HUES6 (cell line): Measurements from ENCODE around the gene IL1RAP.

ENCODE experiments used
- H3K27ac ChIP-seq: 2 replicates; pipeline ENCODE4 v1.7.0; 2013; ENCODE audit warnings: low read depth, mild to moderate bottlenecking, low read length, inconsistent platforms
- H3K27me3 ChIP-seq: 2 replicates; pipeline ENCODE4 v1.6.1; 2013; ENCODE audit warnings: low read length; ENCODE audit not compliant: control insufficient read depth, insufficient read depth
- H3K36me3 ChIP-seq: 2 replicates; pipeline ENCODE4 v1.6.1; 2013; ENCODE audit warnings: low read length; ENCODE audit not compliant: control insufficient read depth, insufficient read depth
- H3K4me1 ChIP-seq: 2 replicates; pipeline ENCODE4 v1.6.1; 2013; ENCODE audit warnings: low read length; ENCODE audit not compliant: control insufficient read depth, insufficient read depth
- H3K4me3 ChIP-seq: 2 replicates; pipeline ENCODE4 v1.5.1; 2013; ENCODE audit warnings: low read depth, low read length
- H3K9ac ChIP-seq: one replicate; pipeline ENCODE4 v1.6.1; 2013; ENCODE audit warnings: mild to moderate bottlenecking, low read length
- H3K9me3 ChIP-seq: 2 replicates; pipeline ENCODE4 v1.6.1; 2013; ENCODE audit warnings: low read depth, low read length; ENCODE audit not compliant: control insufficient read depth, insufficient read depth

Gene IL1RAP

DNA sequence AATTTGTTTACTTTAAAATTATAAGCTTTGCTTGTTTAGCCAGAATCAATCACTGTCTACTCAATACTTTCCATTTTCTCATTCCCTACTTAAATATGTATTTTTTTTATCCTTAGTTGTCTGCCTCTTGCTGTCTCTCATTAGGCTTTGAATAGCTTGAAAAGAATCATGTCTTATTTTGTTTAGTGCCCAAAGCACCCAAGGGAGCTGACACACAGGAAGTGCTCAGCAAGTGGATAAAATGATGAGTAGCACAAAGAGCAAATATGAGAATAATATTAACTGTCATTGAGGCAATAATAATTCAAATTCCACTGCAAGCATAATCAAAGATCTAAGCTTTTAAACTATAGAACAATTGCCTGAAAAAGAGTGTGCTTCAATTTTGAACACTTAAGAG is 19.0 kb upstream of the IL1RAP start:
- Histone ChIP-seq H3K27ac (no peak overlapping the region), H3K36me3 (no peaks in the 10 kb centered on the region), H3K9me3 (no peaks in the 10 kb centered on the region), H3K4me1 (peaks cover 3% of the 10 kb centered on the region; the same call in 1 of the 2 replicates), H3K4me3 (no peak overlapping the region), H3K9ac (no peak overlapping the region), H3K27me3 (no peaks in the 10 kb centered on the region)

DNA sequence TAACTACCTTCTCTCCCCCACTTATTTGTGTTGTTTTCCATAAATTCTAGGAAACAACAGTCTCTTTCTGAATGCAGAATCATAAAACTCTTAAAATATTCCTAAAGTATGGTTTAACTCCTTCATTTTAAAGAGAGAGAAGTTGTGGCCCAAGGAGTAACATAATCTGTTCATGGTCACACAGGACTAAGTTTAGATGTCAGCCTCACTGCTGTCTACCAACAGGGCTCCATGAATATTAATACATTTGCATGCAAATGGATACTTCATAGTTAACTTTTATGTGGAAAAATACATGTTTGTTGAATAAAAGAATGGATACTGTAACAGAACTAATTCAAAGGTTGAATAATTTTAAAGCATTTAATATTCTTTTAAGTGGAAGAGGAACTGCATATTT is 18.5 kb upstream of the IL1RAP start:
- no peaks in the 10 kb centered on the region for H3K36me3 ChIP-seq
- H3K27me3 ChIP-seq: no peaks in the 10 kb centered on the region
- no peak overlapping the region for H3K27ac ChIP-seq
- no peak overlapping the region for H3K4me3 ChIP-seq
- H3K9me3 ChIP-seq: no peaks in the 10 kb centered on the region
- no peak overlapping the region for H3K9ac ChIP-seq
- H3K4me1 ChIP-seq: peaks cover 3% of the 10 kb centered on the region; the same call in 1 of the 2 replicates

DNA sequence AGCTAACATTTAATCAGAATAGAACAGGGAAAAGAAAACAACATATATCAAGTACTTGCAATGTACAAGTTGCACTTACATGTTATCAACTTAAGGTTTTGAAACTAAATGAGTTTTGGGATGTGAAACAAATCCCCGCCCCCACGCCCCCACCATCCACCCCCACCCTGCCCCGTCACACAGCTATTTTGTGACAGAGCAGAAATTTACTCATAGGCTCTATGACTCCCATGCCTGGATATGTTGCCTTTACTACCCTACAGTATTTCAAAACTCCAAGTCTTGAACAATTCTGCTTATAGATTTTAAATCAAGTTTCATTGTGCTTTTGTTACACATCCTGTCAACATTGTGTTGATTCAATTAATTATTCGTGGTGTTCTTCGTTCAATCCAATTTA is 18.1 kb upstream of the IL1RAP start:
- Histone ChIP-seq H3K4me1 (peaks cover 3% of the 10 kb centered on the region; the same call in 1 of the 2 replicates), H3K9me3 (no peaks in the 10 kb centered on the region)

DNA sequence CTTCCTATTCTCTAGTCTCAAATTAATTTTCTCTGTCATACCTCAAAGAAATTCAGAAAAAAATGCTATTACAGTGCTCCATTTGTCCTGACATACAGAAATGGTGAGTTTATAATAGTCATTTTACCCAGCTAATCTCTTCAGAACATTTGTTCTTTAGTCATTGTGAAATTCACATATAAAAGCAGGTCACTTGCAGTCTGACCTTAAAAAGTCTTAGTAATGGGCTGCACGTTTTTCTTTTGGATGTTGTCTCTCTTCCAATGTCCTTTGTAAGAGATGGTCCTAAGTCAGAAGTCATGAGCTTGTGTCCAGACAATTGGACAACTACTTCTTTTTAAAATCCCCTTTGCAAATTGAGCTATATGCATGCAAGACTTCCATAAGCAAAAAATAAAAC is 17.0 kb upstream of the IL1RAP start:
- H3K9me3 ChIP-seq: no peaks in the 10 kb centered on the region
- no peak overlapping the region for H3K27ac ChIP-seq
- H3K9ac ChIP-seq: no peak overlapping the region
- no peaks in the 10 kb centered on the region for H3K36me3 ChIP-seq
- no peaks in the 10 kb centered on the region for H3K27me3 ChIP-seq
- peaks cover 3% of the 10 kb centered on the region; the same call in 1 of the 2 replicates for H3K4me1 ChIP-seq
- no peak overlapping the region for H3K4me3 ChIP-seq

More for the DNA sequence above, 18.1 kb upstream of the IL1RAP start:
- Histone ChIP-seq H3K27ac (no peak overlapping the region), H3K4me3 (no peak overlapping the region), H3K36me3 (no peaks in the 10 kb centered on the region), H3K9ac (no peak overlapping the region), H3K27me3 (no peaks in the 10 kb centered on the region)

DNA sequence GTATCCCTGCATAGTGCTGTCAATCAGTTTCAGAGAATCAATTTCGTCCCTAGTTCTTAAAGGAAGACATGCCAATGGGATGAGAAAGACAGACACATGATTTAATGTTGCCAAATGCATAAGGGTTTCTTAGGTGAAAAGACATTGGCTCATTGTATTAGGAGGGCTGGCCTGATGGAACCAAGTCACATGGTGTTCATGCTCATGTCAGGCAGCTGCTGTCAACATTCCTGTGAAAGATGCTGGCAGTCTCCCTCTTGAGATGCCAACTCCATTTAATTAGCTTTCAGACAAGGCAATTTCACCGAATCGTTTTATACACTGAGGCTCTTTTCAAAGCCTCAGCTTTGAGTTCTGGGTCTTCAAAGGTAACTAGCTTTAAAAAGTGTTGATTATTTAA is 16.1 kb upstream of the IL1RAP start:
- Histone ChIP-seq H3K36me3 (no peaks in the 10 kb centered on the region), H3K27me3 (no peaks in the 10 kb centered on the region), H3K4me3 (no peak overlapping the region), H3K4me1 (peaks cover 1% of the 10 kb centered on the region; the same call in 1 of the 2 replicates), H3K27ac (no peak overlapping the region), H3K9me3 (no peaks in the 10 kb centered on the region), H3K9ac (no peak overlapping the region)

DNA sequence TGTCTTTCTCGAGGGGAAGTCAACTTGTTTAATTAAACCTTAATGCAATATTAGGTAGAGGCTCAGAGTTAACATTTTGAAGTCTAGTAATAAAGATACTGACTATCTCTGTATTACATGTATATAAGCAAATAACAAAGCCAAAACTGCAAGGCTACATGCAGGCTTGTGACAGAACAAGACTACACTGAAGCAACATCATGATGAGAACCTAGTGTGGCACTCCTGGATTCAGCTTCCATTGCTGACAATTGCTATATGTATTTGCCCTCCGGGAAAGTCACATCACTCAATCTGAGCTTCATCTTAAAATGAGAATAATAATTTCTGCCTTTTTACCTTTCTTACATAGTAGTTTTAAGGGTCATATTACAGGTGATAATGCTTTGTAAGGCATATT is 15.6 kb upstream of the IL1RAP start:
- H3K9ac ChIP-seq: no peak overlapping the region
- no peaks in the 10 kb centered on the region for H3K36me3 ChIP-seq
- no peaks in the 10 kb centered on the region for H3K9me3 ChIP-seq
- no peak overlapping the region for H3K27ac ChIP-seq
- no peaks in the 10 kb centered on the region for H3K4me1 ChIP-seq
- H3K27me3 ChIP-seq: no peaks in the 10 kb centered on the region
- H3K4me3 ChIP-seq: no peak overlapping the region

DNA sequence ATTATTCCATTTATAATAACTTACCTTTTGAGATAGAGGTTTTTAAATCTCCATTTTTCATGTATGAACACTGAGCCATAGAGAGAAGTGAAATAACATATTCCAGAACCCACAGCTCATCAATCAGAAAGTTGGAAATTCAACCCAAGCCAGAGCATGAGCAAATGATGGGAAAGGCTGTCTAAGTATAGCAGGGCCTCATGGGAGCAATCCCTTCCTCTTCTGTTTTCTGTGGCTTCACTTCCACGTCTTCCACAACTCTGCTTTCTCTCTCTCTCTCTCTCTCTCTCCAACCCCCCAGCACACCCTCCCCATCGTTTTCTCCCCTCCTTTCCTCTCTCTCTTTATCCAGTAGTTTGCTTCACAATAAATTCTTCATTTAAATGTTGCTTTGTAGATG is 14.8 kb upstream of the IL1RAP start:
- Histone ChIP-seq H3K4me3 (no peak overlapping the region), H3K4me1 (no peaks in the 10 kb centered on the region), H3K9me3 (no peaks in the 10 kb centered on the region), H3K9ac (no peak overlapping the region), H3K36me3 (no peaks in the 10 kb centered on the region), H3K27me3 (no peaks in the 10 kb centered on the region), H3K27ac (no peak overlapping the region)

DNA sequence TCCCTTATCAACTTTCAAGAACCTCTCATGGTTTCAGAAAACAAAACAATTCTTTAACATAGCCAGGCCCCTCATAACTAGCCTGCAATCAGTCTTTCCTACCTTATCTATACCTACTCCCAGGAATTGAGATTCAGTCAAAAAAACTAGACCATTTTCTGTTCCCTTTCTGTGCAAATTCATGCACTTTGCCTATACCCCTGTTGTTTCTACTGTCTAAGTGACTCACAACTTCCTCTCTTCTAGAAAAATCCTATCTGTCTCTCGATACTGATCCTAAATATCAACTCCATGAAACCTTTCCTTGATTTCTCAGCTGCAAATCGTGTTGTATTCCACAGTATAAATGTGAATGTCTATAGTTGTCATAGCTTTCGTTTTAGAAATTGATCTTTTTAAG is 10.9 kb upstream of the IL1RAP start:
- no peak overlapping the region for H3K9ac ChIP-seq
- H3K27me3 ChIP-seq: no peaks in the 10 kb centered on the region
- no peak overlapping the region for H3K4me3 ChIP-seq
- H3K4me1 ChIP-seq: no peaks in the 10 kb centered on the region
- no peaks in the 10 kb centered on the region for H3K36me3 ChIP-seq
- no peaks in the 10 kb centered on the region for H3K9me3 ChIP-seq
- H3K27ac ChIP-seq: no peak overlapping the region

DNA sequence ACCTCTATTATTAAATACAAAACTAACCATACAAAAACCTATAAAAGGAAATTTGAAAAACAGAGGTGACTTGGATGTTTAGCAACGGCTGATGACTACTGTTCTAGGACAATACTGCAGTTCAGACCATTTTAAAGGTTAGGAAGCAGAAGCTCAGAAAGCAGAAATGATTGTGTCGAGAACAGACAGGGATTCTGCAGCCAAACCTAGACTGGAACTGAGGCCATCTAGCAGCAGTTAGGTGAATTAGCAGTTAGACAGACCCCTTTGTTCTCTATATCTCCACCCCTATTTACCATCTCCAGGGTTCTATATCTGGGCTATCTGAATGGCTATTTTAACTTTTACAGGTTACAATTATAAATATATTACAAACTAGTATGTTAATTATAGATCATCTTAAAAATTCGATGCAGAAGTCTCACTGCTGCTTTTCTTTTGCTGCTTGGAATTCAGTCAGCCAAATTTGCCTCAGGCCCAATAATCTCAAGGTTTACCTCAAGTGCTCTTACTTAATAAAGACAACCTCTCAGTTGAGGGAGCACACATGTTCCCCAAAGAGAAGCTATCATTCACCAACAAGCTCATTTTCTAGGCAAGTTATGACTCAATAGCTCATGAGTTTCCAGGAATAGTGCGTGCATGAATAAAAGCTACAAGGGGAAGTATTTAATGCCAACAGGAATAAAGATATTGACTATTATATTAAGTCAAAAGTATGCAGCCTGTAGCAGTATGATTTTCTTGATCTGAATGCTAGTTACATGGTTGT is 9.3 kb upstream of the IL1RAP start:
- Histone ChIP-seq H3K27me3 (no peaks in the 10 kb centered on the region), H3K27ac (no peak overlapping the region), H3K4me3 (no peak overlapping the region), H3K4me1 (no peaks in the 10 kb centered on the region), H3K9ac (no peak overlapping the region), H3K36me3 (no peaks in the 10 kb centered on the region), H3K9me3 (no peaks in the 10 kb centered on the region)

DNA sequence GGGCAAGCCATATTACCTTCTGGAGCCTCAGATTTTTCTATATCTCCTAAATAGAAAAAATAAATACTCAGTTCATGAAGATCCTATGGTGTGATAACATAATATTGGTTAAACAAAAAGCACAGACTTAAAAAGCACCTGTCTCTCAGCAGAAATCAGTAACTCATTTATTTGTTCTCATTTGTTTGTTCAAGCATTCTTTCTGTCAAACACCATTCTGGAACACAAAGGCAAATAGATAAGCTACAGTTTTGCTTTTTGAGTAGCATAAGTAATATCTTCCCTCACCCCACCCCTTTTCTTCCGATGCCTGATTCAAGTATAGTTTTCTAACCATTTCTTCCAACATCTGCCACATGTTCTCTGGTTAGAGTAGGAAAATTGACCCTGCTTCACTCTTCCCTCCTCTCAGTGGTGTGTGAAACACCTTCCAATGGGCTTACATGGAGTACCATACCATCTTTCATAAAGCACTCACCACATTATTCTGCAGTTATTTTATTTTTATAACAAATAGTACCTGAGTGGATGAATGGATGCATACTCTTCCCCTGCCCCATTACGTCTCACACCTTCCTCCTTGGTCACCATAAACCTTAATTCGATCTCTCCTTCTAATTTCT is 8.4 kb upstream of the IL1RAP start:
- Histone ChIP-seq H3K4me1 (no peaks in the 10 kb centered on the region), H3K27ac (no peak overlapping the region), H3K9ac (no peak overlapping the region), H3K9me3 (no peaks in the 10 kb centered on the region), H3K4me3 (no peak overlapping the region), H3K27me3 (peaks cover 3% of the 10 kb centered on the region), H3K36me3 (no peaks in the 10 kb centered on the region)

DNA sequence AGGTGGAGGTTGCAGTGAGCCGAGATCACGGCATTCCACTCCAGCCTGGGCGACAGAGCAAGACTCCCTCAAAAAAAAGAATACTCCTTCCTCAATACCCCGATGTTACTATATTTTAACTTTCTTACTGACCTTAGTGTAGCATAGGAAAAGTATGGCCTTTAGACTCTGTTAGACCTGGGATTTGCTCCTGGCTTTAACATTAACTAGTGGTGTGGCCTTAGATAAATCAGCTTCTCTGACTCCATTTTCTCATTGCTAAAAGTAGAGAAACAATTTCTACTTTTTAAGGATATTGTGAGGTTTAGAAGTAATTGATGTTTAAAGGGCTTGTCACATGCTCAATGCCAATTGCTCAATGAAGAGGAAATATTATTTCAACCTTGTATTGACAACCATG is 7.6 kb upstream of the IL1RAP start:
- Histone ChIP-seq H3K4me3 (no peak overlapping the region), H3K36me3 (no peaks in the 10 kb centered on the region), H3K9ac (no peak overlapping the region), H3K4me1 (no peaks in the 10 kb centered on the region), H3K27ac (no peak overlapping the region), H3K9me3 (no peaks in the 10 kb centered on the region), H3K27me3 (peaks cover 11% of the 10 kb centered on the region)
